AG08396 (cell line): Measurements from ENCODE around the gene TDRKH.

Experiments used
- DNase-seq: peaks from one replicate; pipeline ENCODE4 v3.0.0; 2012; ENCODE audit warnings: low spot score, mixed read lengths

TDRKH gene

GRCh38 chr1:151790071-151790939 lies at the start of gene TDRKH:
Gene TDRKH, minus strand, starts transcription at chr1:151790500. Its CDS starts 7,478 bp downstream, at chr1:151783022.
- peak; percentile 100 for DNase-seq

- no peak for DNase-seq
Observed at GRCh38 chr1:151839457-151840403, 49.4 kb upstream of the TDRKH start, which contains the start of gene C2CD4D. Gene C2CD4D, minus strand, starts transcription at chr1:151839820. Its CDS starts 831 bp downstream, at chr1:151838989.

- no peak for DNase-seq
Observed at GRCh38 chr1:151839082-151839412, 48.7 kb upstream of the TDRKH start.

GRCh38 chr1:151838222-151839081 lies 48.2 kb upstream of the TDRKH start:
- DNase-seq: peak; percentile 68

GRCh38 chr1:151837884-151838221 lies 47.6 kb upstream of the TDRKH start:
- no peak for DNase-seq

- no peak for DNase-seq
Observed at GRCh38 chr1:151837197-151837596, 46.9 kb upstream of the TDRKH start.

GRCh38 chr1:151835596-151835995 lies 45.3 kb upstream of the TDRKH start:
- no peak for DNase-seq

- DNase-seq: no peak
Observed at GRCh38 chr1:151834239-151834638, 43.9 kb upstream of the TDRKH start.

- no peak for DNase-seq
Observed at GRCh38 chr1:151833172-151833900, 43.0 kb upstream of the TDRKH start.

GRCh38 chr1:151832318-151832980 lies 42.1 kb upstream of the TDRKH start:
- peak; percentile 74 for DNase-seq

GRCh38 chr1:151831605-151832004 lies 41.3 kb upstream of the TDRKH start, which contains the start of gene RORC:
Gene RORC, minus strand, starts transcription at chr1:151831802. Its CDS starts 38 bp downstream, at chr1:151831764.
- DNase-seq: no peak

GRCh38 chr1:151831256-151831591 lies 40.9 kb upstream of the TDRKH start:
- no peak for DNase-seq

GRCh38 chr1:151830055-151830454 lies 39.8 kb upstream of the TDRKH start:
- no peak for DNase-seq

- DNase-seq: no peak
Observed at GRCh38 chr1:151829352-151830046, 39.2 kb upstream of the TDRKH start.

GRCh38 chr1:151828921-151829320 lies 38.6 kb upstream of the TDRKH start:
- peak; percentile 64 for DNase-seq

GRCh38 chr1:151827853-151828252 lies 37.6 kb upstream of the TDRKH start:
- DNase-seq: no peak

- no peak for DNase-seq
Observed at GRCh38 chr1:151825751-151826660, 35.7 kb upstream of the TDRKH start.

GRCh38 chr1:151825204-151825603 lies 34.9 kb upstream of the TDRKH start:
- no peak for DNase-seq

- DNase-seq: no peak
Observed at GRCh38 chr1:151823175-151823574, 32.9 kb upstream of the TDRKH start.
